NCI-H128 (cell line): Measurements from ENCODE around the gene HCFC1R1.

ENCODE experiments used
- DNase-seq: peaks from one replicate; lab custom pipeline; 2025; ENCODE audit not compliant: unreplicated experiment; lab: John Stamatoyannopoulos, UW

HCFC1R1 gene

DNA sequence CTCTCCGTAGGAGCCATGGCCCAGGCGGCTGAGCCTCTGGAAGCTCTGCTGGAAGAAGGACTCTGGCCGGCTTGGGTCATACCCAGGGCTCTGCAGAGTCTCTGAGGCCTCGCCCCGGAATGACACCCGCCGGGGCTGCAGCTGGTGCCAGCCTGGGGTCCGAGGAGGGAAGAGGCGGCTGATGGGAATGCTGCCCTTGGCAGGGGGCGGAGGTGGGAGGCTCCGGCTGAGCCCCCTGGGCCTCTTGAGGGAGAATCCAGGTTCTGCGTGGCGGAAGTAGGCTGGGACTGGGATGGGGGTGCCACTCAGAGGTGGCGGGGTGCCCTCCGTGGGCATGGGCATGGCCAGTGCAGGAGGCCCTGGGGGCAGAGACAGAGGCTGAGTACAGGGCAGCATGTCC is 47.1 kb downstream of the HCFC1R1 start:
- no peak for DNase-seq

GRCh38 chr16:2976201-2976600 is 47.5 kb downstream of the HCFC1R1 start:
- DNase-seq, result no peak

- DNase-seq, result no peak
These were observed 48.5 kb downstream of the HCFC1R1 start for GRCh38 chr16:2975161-2975795.

DNA sequence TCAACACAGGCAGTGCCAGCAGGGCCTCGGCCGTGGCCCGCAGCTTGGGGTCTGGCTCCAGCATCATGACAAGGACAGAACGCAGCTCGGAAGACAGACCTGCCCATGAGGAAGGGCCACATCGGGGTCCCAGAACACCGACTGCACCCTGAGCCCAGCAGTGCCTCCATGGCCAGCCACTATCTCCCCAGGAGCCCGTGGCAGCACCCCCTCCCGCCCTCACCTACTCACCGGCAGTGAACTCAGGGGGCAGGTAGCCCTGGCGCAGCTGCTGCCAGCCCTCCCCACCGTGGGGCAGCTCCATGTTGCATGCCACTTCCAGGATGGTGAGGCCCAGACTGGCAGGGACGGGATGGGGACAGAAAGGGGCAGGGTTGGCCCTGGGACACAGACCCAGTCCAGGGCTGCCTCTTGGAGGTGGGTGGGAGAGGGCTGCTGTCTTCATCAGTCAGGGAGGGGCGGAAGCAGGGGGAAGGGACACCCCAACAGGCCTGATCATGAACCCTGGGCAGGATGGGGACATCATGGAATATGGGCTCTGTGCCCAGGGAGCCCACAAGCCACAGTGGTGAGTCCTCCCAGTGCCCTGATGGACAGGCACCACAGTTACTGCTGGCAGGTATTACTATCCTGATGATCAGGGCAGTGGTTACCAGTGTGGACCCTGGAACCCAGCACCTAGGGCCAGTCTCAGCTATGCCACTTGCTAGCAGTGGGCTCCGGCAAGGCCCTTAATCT is 49.3 kb downstream of the HCFC1R1 start:
- DNase-seq, result no peak

GRCh38 chr16:2973605-2974318 is 50.0 kb downstream of the HCFC1R1 start:
- DNase-seq, result no peak

DNA sequence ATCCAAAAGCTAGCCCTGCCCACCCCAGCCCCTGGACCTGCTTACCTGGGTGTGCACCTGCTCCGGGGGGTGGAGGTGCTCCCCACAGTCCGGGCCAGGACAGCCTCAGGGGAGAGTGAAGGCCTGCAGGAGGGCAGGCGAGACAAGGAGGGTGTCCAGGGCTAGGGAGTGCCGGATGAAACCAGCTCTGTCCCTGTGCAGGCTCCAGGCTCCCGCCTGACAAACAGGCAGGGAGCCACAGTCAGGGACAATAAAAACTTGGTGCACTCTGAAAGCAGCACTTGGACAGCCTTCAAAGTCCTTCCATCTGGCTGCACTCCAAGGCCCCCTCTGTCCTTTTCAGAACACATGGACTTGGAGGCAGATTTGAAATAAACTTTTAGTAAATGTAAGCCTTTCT is 50.6 kb downstream of the HCFC1R1 start:
- no peak for DNase-seq
